ENCODE results near the gene EZH2.

The EZH2 gene

DNA sequence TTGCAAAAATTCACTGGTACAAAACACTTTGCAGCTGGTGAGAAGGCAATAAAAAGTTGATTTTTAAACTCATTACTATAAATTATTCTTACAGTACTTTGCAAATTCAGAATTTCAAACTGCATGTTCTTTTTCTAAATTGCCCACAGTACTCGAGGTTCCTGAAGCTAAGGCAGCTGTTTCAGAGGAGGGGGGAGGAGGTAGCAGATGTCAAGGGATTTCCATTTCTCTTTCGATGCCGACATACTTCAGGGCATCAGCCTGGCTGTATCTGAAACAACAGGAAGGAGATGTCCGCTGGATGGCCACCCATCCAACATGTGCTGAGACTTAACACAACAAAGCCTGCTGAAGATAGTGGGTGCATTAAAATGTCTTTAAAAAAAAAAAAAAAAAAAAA, 76.7 kb downstream of the EZH2 start:
- POLR2A ChIA-PET: no interaction called here
- CTCF ChIA-PET: no interaction called here
- TF ChIP-seq ELF4 (IDR thresholded peaks at IDR 0.05) (no peak), TARDBP (IDR thresholded peaks at IDR 0.05) (no peak), ZNF384 (IDR thresholded peaks at IDR 0.05) (no peak), LEF1 (IDR thresholded peaks at IDR 0.05; ENCODE audit: borderline replicate concordance) (no peak)
- DNase-seq (ENCODE audit: extremely low spot score): no peak

DNA sequence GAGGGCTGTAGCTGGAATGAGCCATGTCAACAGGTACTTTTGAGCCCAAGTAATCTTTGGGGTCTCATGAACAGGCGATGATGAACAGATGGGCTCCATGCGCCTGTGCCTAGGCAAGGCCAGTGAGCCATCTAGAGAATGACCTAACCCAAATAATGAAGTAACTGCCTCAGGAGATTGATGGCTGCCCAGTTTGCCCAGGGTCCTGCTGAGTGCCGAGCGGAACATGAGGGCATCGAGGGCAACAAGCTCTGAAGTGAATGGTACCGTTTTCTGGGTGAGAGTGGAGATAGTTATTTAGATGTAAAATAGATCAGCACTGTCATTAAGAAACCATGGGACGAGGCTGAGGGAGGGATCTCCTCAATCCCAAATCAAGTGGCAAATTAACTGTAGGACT, 77.9 kb downstream of the EZH2 start:
- TF ChIP-seq FOXA1 (IDR thresholded peaks at IDR 0.05) (no peak), FOXM1 (IDR thresholded peaks at IDR 0.05; ENCODE audit: borderline replicate concordance) (no peak), L3MBTL2 (conservative IDR thresholded peaks at IDR 0.05) (no peak), TARDBP (IDR thresholded peaks at IDR 0.05) (no peak), ZNF384 (IDR thresholded peaks at IDR 0.05) (no peak), ARNT (IDR thresholded peaks at IDR 0.05) (no peak), NFRKB (IDR thresholded peaks at IDR 0.05) (no peak), HDGF (IDR thresholded peaks at IDR 0.05; ENCODE audit: borderline replicate concordance) (no peak), ELF4 (IDR thresholded peaks at IDR 0.05) (no peak), SUZ12 (IDR thresholded peaks at IDR 0.05) (no peak), LEF1 (IDR thresholded peaks at IDR 0.05; ENCODE audit: borderline replicate concordance) (no peak)
- TF ChIP-seq, protein P1, sequence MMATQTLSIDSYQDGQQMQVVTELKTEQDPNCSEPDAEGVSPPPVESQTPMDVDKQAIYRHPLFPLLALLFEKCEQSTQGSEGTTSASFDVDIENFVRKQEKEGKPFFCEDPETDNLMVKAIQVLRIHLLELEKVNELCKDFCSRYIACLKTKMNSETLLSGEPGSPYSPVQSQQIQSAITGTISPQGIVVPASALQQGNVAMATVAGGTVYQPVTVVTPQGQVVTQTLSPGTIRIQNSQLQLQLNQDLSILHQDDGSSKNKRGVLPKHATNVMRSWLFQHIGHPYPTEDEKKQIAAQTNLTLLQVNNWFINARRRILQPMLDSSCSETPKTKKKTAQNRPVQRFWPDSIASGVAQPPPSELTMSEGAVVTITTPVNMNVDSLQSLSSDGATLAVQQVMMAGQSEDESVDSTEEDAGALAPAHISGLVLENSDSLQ (IDR thresholded peaks at IDR 0.05): no peak
- POLR2A ChIA-PET: no interaction called here
- CTCF ChIA-PET: interaction anchor here (0.6 to 1.1 kb wide), 2 partner anchors 230 to 446 kb away, joined by 3 to 10 read pairs; no protein-coding TSS in a partner anchor
- no peak for DNase-seq (ENCODE audit: extremely low spot score)

DNA sequence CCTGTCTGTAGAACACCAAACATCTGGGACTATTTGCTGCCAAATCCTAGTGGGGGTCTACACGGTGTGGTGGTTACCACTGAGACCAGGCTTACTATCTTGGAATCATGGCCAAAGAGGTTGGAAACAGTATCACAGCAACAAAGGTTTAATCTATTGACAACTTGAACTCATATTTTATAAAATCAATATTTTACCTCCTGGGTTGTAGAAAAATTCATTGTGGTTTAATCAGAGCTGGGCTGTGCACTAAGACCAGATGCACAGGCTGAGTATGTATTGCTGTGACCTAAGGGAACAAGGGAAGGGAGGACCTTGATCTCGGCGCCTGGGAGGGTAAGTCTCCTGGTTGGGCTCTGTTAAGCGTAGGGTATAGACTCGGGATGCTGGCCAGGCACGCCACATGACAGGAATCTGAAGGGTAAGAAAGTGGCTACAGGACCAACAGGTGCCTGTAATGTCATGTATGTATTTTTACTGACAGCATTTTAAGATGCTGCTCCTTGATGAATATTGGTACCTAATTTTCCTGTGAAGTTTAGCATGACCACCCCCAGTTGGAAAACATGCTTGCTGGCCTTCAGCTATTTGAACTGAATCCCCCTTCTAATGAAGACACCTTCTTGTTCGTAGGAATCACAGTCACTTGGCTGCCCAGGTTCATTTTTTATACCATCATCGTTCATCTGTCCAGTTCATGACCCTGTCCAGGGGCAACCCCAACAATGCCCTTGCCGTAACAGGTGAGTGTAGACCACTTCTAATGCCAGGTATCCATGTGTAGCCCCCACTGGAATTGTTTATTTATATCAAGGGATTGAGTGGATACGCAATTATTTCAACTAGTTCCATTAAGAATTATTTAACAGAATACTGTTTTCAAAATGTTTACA, 79.5 kb downstream of the EZH2 start:
- CTCF ChIA-PET: no interaction called here
- no peak for DNase-seq (ENCODE audit: extremely low spot score)
- no peak for TF ChIP-seq FOXK2 (IDR thresholded peaks at IDR 0.05)
- no peak for TF ChIP-seq NFRKB (IDR thresholded peaks at IDR 0.05)
- TF ChIP-seq HDGF (IDR thresholded peaks at IDR 0.05; ENCODE audit: borderline replicate concordance): no peak
- no peak for TF ChIP-seq TARDBP (IDR thresholded peaks at IDR 0.05)
- no peak for TF ChIP-seq SUZ12 (IDR thresholded peaks at IDR 0.05)
- TF ChIP-seq CTBP1 (IDR thresholded peaks at IDR 0.05; ENCODE audit: borderline replicate concordance): no peak
- no peak for TF ChIP-seq BHLHE40 (IDR thresholded peaks at IDR 0.05; ENCODE audit: borderline replicate concordance)
- TF ChIP-seq LEF1 (IDR thresholded peaks at IDR 0.05; ENCODE audit: borderline replicate concordance): no peak
- no peak for TF ChIP-seq ELF4 (IDR thresholded peaks at IDR 0.05)
- TF ChIP-seq ZNF384 (IDR thresholded peaks at IDR 0.05): no peak
- TF ChIP-seq ARNT (IDR thresholded peaks at IDR 0.05): no peak
- TF ChIP-seq FOXA1 (IDR thresholded peaks at IDR 0.05): no peak
- TF ChIP-seq L3MBTL2 (conservative IDR thresholded peaks at IDR 0.05): no peak
- no peak for TF ChIP-seq FOXM1 (IDR thresholded peaks at IDR 0.05; ENCODE audit: borderline replicate concordance)
- no peak for TF ChIP-seq SP1 (IDR thresholded peaks at IDR 0.05)
- POLR2A ChIA-PET: no interaction called here

DNA sequence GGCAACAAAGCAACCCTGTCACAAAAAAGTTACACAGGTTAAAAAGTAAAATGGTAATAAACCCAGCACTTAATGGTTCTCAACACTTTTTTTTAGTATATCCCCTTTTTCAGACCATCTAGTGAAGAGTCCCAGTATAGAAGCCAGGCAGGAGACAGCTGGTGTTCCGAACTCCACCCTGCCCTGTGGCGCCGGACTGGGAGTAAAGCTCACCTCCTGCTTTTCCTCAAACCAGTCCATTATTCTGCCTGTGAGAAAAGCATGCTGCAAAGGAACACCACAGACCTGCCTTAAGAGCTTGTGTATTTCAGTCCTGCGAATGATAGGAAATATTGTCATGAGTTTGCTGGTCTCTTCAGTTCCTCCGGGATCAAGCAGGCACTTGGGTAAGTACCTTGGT, 81.0 kb downstream of the EZH2 start:
- CTCF ChIA-PET: no interaction called here
- POLR2A ChIA-PET: interaction anchor here (1.4 kb wide), 1 partner anchor 138 kb away, joined by 6 read pairs; no protein-coding TSS in a partner anchor
- TF ChIP-seq FOXK2 (IDR thresholded peaks at IDR 0.05) (no peak), SP1 (IDR thresholded peaks at IDR 0.05) (no peak), L3MBTL2 (conservative IDR thresholded peaks at IDR 0.05) (no peak)
- no peak for DNase-seq (ENCODE audit: extremely low spot score)

DNA sequence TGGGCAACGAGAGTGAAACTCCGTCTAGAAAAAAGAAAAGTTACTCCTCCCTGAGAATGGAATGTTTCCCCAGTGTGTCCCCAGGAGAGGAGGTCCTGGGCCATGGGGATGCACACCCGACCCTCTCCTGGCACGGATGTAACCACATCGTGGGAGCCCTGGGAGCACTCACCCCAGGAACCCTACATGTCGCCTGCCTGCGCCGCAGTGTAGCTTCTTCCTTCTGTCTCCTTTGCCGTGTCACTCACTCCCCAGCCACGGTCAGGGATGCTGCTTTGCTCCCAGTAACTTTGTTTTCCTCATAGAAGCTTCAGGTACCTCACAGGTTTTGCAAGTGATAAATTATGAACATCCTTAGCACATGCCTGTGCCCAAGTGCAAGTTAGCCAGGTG, 82.0 kb downstream of the EZH2 start:
- CTCF ChIA-PET: no interaction called here

DNA sequence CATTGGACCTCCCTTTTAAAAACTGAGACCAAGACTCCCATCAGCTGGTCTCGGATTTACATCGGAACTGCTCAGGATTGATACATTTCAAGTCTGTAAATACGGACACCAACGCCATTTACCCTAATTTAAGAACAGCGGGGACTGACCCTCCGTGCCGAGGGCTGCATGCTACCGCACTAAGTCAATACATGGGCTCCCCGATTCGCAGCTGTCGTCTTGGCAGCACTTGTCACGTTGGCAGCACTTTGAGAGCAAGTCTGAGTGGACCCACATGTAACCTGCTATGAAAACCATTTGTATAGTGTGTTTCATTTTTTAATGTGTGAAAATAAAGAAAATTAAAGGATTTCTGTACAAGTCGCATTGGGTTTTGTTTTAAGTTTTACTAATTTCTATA, 83.4 kb downstream of the EZH2 start:
- TF ChIP-seq HDGF (IDR thresholded peaks at IDR 0.05; ENCODE audit: borderline replicate concordance) (no peak), ZNF384 (IDR thresholded peaks at IDR 0.05) (no peak), FOXK2 (IDR thresholded peaks at IDR 0.05) (no peak), LEF1 (IDR thresholded peaks at IDR 0.05; ENCODE audit: borderline replicate concordance) (no peak)
- TF ChIP-seq, protein P1 (IDR thresholded peaks at IDR 0.05): no peak
- DNase-seq (ENCODE audit: extremely low spot score): no peak
- POLR2A ChIA-PET: no interaction called here
- CTCF ChIA-PET: no interaction called here

More for the DNA sequence above, 82.0 kb downstream of the EZH2 start:
- no peak for DNase-seq (ENCODE audit: extremely low spot score)
- POLR2A ChIA-PET: interaction anchor here (1.4 kb wide), 1 partner anchor 139 kb away, joined by 6 read pairs; no protein-coding TSS in a partner anchor
- TF ChIP-seq HDGF (IDR thresholded peaks at IDR 0.05; ENCODE audit: borderline replicate concordance): no peak
- TF ChIP-seq FOXA1 (IDR thresholded peaks at IDR 0.05): no peak
- no peak for TF ChIP-seq TARDBP (IDR thresholded peaks at IDR 0.05)

DNA sequence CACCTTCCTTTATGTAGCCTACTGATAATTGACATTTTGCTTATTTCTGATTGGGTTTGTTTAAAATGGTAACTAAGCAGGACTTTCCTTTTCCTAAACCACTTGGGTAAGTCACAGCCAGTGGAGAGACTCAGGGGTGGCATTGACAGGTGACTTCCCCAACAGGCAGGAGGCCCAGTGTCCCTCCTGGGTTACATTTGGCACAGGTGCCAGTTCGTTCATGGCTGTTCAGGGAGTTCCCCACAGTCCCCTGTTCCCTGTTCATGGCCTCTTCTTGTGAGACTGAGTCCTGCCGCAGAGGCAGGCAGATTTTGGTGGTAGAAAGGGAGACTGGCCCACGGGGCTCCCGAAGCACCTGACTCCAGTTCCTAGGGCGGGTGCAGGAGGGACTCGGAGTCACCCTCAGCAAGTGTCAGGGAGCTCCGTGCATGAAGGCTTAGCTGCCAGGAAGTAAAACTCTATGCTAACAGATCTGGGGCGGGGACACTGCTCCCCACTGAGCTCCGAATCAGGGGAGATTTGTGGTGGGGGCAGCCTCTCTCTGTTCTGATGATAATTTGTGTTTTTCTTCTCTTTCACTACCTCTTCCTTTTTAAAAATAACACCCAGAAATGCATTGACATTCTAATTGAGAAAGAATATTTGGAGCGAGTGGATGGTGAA, 84.1 kb downstream of the EZH2 start:
- POLR2A ChIA-PET: no interaction called here
- CTCF ChIA-PET: no interaction called here
- TF ChIP-seq FOXA1 (IDR thresholded peaks at IDR 0.05) (no peak), ARNT (IDR thresholded peaks at IDR 0.05) (no peak), SUZ12 (IDR thresholded peaks at IDR 0.05) (no peak), HDGF (IDR thresholded peaks at IDR 0.05; ENCODE audit: borderline replicate concordance) (no peak), TARDBP (IDR thresholded peaks at IDR 0.05) (no peak), ELF4 (IDR thresholded peaks at IDR 0.05) (no peak), L3MBTL2 (conservative IDR thresholded peaks at IDR 0.05) (no peak), FOXM1 (IDR thresholded peaks at IDR 0.05; ENCODE audit: borderline replicate concordance) (no peak), FOXK2 (IDR thresholded peaks at IDR 0.05) (no peak), LEF1 (IDR thresholded peaks at IDR 0.05; ENCODE audit: borderline replicate concordance) (no peak), CTBP1 (IDR thresholded peaks at IDR 0.05; ENCODE audit: borderline replicate concordance) (no peak), SP1 (IDR thresholded peaks at IDR 0.05) (no peak), BHLHE40 (IDR thresholded peaks at IDR 0.05; ENCODE audit: borderline replicate concordance) (no peak), NFRKB (IDR thresholded peaks at IDR 0.05) (no peak)
- TF ChIP-seq, protein P1 (IDR thresholded peaks at IDR 0.05): no peak
- DNase-seq (ENCODE audit: extremely low spot score): no peak
